Measurements from ENCODE around the gene SH2D3C. TPM values are rescaled to one million over a fixed set of nuclear protein-coding genes. Genes with fewer than 3 reads are reported as not detected.

Gene SH2D3C
- total RNA-seq, 1 donor from 2014 or later = 5.8 TPM

- Histone ChIP-seq H3K9me3 (ENCODE audit: insufficient read depth, low read depth, low read length) (no peaks in the 10 kb centered on the region), H3K27me3 (ENCODE audit: insufficient read depth, low read length) (no peaks in the 10 kb centered on the region), H3K79me2 (ENCODE audit: insufficient read depth, low read length) (peaks cover 6% of the 10 kb centered on the region), H4K20me1 (ENCODE audit: insufficient read depth, low read length) (peaks cover 5% of the 10 kb centered on the region), H2AFZ (ENCODE audit: low read depth, low read length) (peak overlapping the region; percentile 23), H3K4me2 (ENCODE audit: low read length) (peak overlapping the region; percentile 85), H3K36me3 (ENCODE audit: insufficient read depth, low read length) (no peaks in the 10 kb centered on the region), H3K4me3 (ENCODE audit: insufficient read depth, low read depth, low read length) (no peak overlapping the region), H3K27ac (ENCODE audit: low read depth, low read length) (peak overlapping the region; percentile 22), H3K9ac (ENCODE audit: low read length) (peak overlapping the region; percentile 39), H3K4me1 (ENCODE audit: insufficient read depth, low read length) (peaks cover 14% of the 10 kb centered on the region)
- Mint-ChIP-seq H3K27ac (ENCODE audit: unreplicated experiment) (peak overlapping the region; percentile 72), H3K27me3 (ENCODE audit: low read depth, unreplicated experiment) (peaks cover 5% of the 10 kb centered on the region), H3K4me3 (ENCODE audit: unreplicated experiment) (peak overlapping the region; percentile 83), H3K4me1 (ENCODE audit: low read depth, unreplicated experiment) (peaks cover 2% of the 10 kb centered on the region), H3K36me3 (ENCODE audit: low read depth, unreplicated experiment) (no peaks in the 10 kb centered on the region), H3K9me3 (ENCODE audit: unreplicated experiment) (no peaks in the 10 kb centered on the region)
- no peak for DNase-seq (ENCODE audit: low read depth)
- TF ChIP-seq CTCF (IDR thresholded peaks at IDR 0.05; ENCODE audit: insufficient read depth, low read depth, low read length) = no peak
- FAIRE-seq = no peak
Measured at GRCh38 chr9:127735530-127736185, 42.8 kb downstream of the SH2D3C start.

- peaks cover 5% of the 10 kb centered on the region for H3K27me3 Mint-ChIP-seq (ENCODE audit: low read depth, unreplicated experiment)
- H3K4me3 Mint-ChIP-seq (ENCODE audit: unreplicated experiment) = peak within 1 kb of the TSS; percentile 83
- peaks cover 11% of the 10 kb centered on the region for H3K4me1 ChIP-seq (ENCODE audit: insufficient read depth, low read length)
- peak within 1 kb of the TSS; percentile 85 for H3K27ac Mint-ChIP-seq (ENCODE audit: unreplicated experiment)
- H3K79me2 ChIP-seq (ENCODE audit: insufficient read depth, low read length) = peaks cover 6% of the 10 kb centered on the region
- peaks cover 5% of the 10 kb centered on the region for H4K20me1 ChIP-seq (ENCODE audit: insufficient read depth, low read length)
- peak within 1 kb of the TSS; percentile 77 for H3K9ac ChIP-seq (ENCODE audit: low read length)
- FAIRE-seq = no peak
- H3K4me3 ChIP-seq (ENCODE audit: insufficient read depth, low read depth, low read length) = peak within 1 kb of the TSS; percentile 59
- peaks cover 2% of the 10 kb centered on the region for H3K4me1 Mint-ChIP-seq (ENCODE audit: low read depth, unreplicated experiment)
- H3K9me3 Mint-ChIP-seq (ENCODE audit: unreplicated experiment) = no peaks in the 10 kb centered on the region
- H3K4me2 ChIP-seq (ENCODE audit: low read length) = peak within 1 kb of the TSS; percentile 85
- no peaks in the 10 kb centered on the region for H3K36me3 Mint-ChIP-seq (ENCODE audit: low read depth, unreplicated experiment)
- peak within 1 kb of the TSS; percentile 54 for H3K27ac ChIP-seq (ENCODE audit: low read depth, low read length)
- TF ChIP-seq EZH2 (IDR thresholded peaks at IDR 0.05; ENCODE audit: insufficient read depth, low read length) (no peak), CTCF (IDR thresholded peaks at IDR 0.05; ENCODE audit: insufficient read depth, low read depth, low read length) (peak; percentile 90)
- no peaks in the 10 kb centered on the region for H3K9me3 ChIP-seq (ENCODE audit: insufficient read depth, low read depth, low read length)
- H3K36me3 ChIP-seq (ENCODE audit: insufficient read depth, low read length) = no peaks in the 10 kb centered on the region
- peak within 1 kb of the TSS; percentile 87 for H2AFZ ChIP-seq (ENCODE audit: low read depth, low read length)
- H3K27me3 ChIP-seq (ENCODE audit: insufficient read depth, low read length) = no peaks in the 10 kb centered on the region
- peak; percentile 85 for DNase-seq (ENCODE audit: low read depth)
Measured at GRCh38 chr9:127734747-127735529, 43.5 kb downstream of the SH2D3C start, which contains the start of gene TOR2A. Gene TOR2A (minus strand): TSS chr9:127735294. CDS start chr9:127735270, 24 bp downstream.

Measured in astrocyte (in vitro differentiated cells and primary cell).